HepG2 (cell line): Measurements from ENCODE around the gene PMFBP1. TPM values are rescaled to one million over a fixed set of nuclear protein-coding genes. Genes with fewer than 3 reads are reported as not detected.

Experiments used
- CEBPG ChIP-seq: IDR thresholded peaks from 2 replicates; pipeline ENCODE4 v1.6.1; 2016
- FOSL2 ChIP-seq: sonication (generic); formaldehyde crosslinking; IDR thresholded peaks from 2 replicates; pipeline ENCODE4 v1.4.0; 2020; ENCODE audit warnings: missing genetic modification reagents
- IRF2 ChIP-seq: IDR thresholded peaks from 2 replicates; pipeline ENCODE4 v1.6.1; 2018; ENCODE audit warnings: missing genetic modification reagents, missing compliant biosample characterization
- JUND ChIP-seq: sonication (generic); formaldehyde crosslinking; IDR thresholded peaks from 2 replicates; pipeline ENCODE4 v1.8.0; 2022; ENCODE audit warnings: mild to moderate bottlenecking, missing genetic modification reagents
- KAT8 ChIP-seq: IDR thresholded peaks from 2 replicates; pipeline ENCODE4 v1.6.1; 2016; ENCODE audit warnings: missing genetic modification reagents, missing compliant biosample characterization
- MAZ ChIP-seq, 2 experiments: sonication (generic) in 1 of 2; formaldehyde crosslinking in 1 of 2; IDR thresholded peaks; 2 replicates each; pipeline versions ENCODE4 v1.5.0 to v1.6.1; 2012 to 2020; ENCODE audit warnings: low read depth in 2 of 2, mild to moderate bottlenecking in 2 of 2, borderline replicate concordance in 1 of 2, improper control_type of control experiment in 1 of 2, low read length in 1 of 2, missing genetic modification reagents in 1 of 2, moderate library complexity in 1 of 2
- MIXL1 ChIP-seq: IDR thresholded peaks from 2 replicates; pipeline ENCODE4 v1.6.1; 2016
- SOX6 ChIP-seq, 2 experiments: fragments of 450-650 bp in 1 of 2; sonication (generic) in 1 of 2; formaldehyde crosslinking in 1 of 2; IDR thresholded peaks; 2 replicates each; pipeline versions ENCODE4 v1.4.0 to v1.6.1; 2017 to 2020; ENCODE audit warnings: antibody characterized with exemption in 1 of 2, mild to moderate bottlenecking in 1 of 2, missing genetic modification reagents in 1 of 2
- YEATS4 ChIP-seq: sonication (generic); formaldehyde crosslinking; IDR thresholded peaks from 2 replicates; pipeline ENCODE4 v1.4.0; 2020; ENCODE audit warnings: missing genetic modification reagents, borderline replicate concordance
- ZNF282 ChIP-seq: fragments of 450-650 bp; IDR thresholded peaks from 2 replicates; pipeline ENCODE4 v1.6.1; 2018; ENCODE audit not compliant: partially characterized antibody
- ZNF326 ChIP-seq: sonication (generic); formaldehyde crosslinking; IDR thresholded peaks from 2 replicates; pipeline ENCODE4 v1.4.0; 2020; ENCODE audit warnings: missing genetic modification reagents, borderline replicate concordance
- ZNF432 ChIP-seq: sonication (generic); formaldehyde crosslinking; IDR thresholded peaks from 2 replicates; pipeline ENCODE4 v1.5.0; 2020; ENCODE audit warnings: missing genetic modification reagents, mild to moderate bottlenecking, borderline replicate concordance
- ZNF441 ChIP-seq: sonication (generic); formaldehyde crosslinking; IDR thresholded peaks from 2 replicates; pipeline ENCODE4 v1.7.0; 2021; ENCODE audit warnings: missing genetic modification reagents, borderline replicate concordance
- ZNF484 ChIP-seq: sonication (generic); formaldehyde crosslinking; IDR thresholded peaks from 2 replicates; pipeline ENCODE4 v1.5.1; 2020; ENCODE audit warnings: mild to moderate bottlenecking, low read depth, missing genetic modification reagents, borderline replicate concordance
- ZNF567 ChIP-seq: sonication (generic); formaldehyde crosslinking; IDR thresholded peaks from 2 replicates; pipeline ENCODE4 v1.8.1; 2023; ENCODE audit warnings: mild to moderate bottlenecking, missing genetic modification reagents, borderline replicate concordance
- polyA plus RNA-seq, 8 experiments: library from polyadenylated mRNA; depleted of rRNA in 3 of 8; stranded (reverse) in 7 of 8; unstranded in 1 of 8; fragments of >200 nt; fragmentation: Illumina TruSeq in 4 of 8; extraction: Trizol in 4 of 8; gene quantifications; 2 replicates each; pipeline versions ENCODE4 v1.2.1 to v1.2.3, GENCODE V29; 2011 to 2016; ENCODE audit warnings: low read depth in 4 of 8, missing spikeins in 1 of 8, mixed read lengths in 1 of 8; ENCODE audit not compliant: insufficient read depth in 1 of 8
- total RNA-seq, 5 experiments: library from RNA; depleted of rRNA; stranded (reverse); fragments of >200 nt; fragmentation: Illumina TruSeq; extraction: Trizol; gene quantifications; 2 replicates each; pipeline ENCODE4 v1.2.3, GENCODE V29; 2016; ENCODE audit warnings: low read depth in 1 of 5
- TF ChIP-seq, protein P1 (sequence below): sonication (generic); formaldehyde crosslinking; IDR thresholded peaks from 2 replicates; pipeline ENCODE4 v1.4.0; 2020; ENCODE audit warnings: missing genetic modification reagents, mild to moderate bottlenecking, borderline replicate concordance
- TF ChIP-seq, protein P2 (sequence below), 2 experiments: fragments of 450-650 bp in 1 of 2; sonication (generic) in 1 of 2; formaldehyde crosslinking; IDR thresholded peaks; 2 replicates each; pipeline versions ENCODE4 v1.5.0 to v1.8.0; 2020 to 2022; ENCODE audit warnings: mild to moderate bottlenecking in 1 of 2, missing genetic modification reagents in 1 of 2
- TF ChIP-seq, protein P3 (sequence below), 2 experiments: sonication (generic) in 1 of 2; formaldehyde crosslinking in 1 of 2; IDR thresholded peaks; 2 replicates each; pipeline versions ENCODE4 v1.5.1 to v1.6.1; 2011 to 2020; ENCODE audit warnings: borderline replicate concordance in 1 of 2, low read depth in 1 of 2, low read length in 1 of 2, mild to moderate bottlenecking in 1 of 2, missing genetic modification reagents in 1 of 2, moderate library complexity in 1 of 2

Gene PMFBP1
- total and polyA plus RNA-seq, 2 of the 13 experiments (the other 11 are each of a cell fraction or from before 2014, with no cell fraction given), result 1.9 to 3.8 TPM

DNA sequence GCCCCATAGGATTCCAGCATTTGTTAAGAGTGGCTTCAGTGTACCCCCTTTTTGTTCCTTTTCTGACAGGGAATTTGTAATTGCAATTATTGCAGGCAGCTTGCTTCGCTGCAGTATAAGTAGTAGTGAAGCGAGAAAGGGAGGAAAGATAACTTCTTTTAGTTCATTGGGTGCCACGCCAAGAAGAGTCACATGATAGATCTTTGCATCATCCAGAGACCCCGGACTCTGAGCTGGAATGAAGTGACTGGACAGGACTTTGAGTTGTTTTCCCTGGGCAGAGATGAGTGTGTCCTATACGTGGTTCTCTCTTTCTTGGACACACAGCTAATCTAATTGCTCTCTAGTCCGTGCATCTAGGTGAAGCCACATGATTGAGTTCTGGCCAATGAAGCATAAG is 44.8 kb upstream of the PMFBP1 start (continued):
- TF ChIP-seq ZNF432 (CRISPR knock-in tag) (no peak), ZNF282 (no peak), FOSL2 (CRISPR knock-in tag) (peak; percentile 56), KAT8 (peak; percentile 49; the same call in 1 of the 2 replicates), ZNF567 (no peak), YEATS4 (CRISPR knock-in tag) (no peak), IRF2 (CRISPR knock-in tag) (0 out of 2 replicates have a peak, but pooled peaks have one; percentile 21), ZNF441 (CRISPR knock-in tag) (0 out of 2 replicates have a peak, but pooled peaks have one; percentile 55), ZNF326 (CRISPR knock-in tag) (no peak), CEBPG (peak; percentile 85), MIXL1 (peak; percentile 74), JUND (CRISPR knock-in tag) (no peak), ZNF484 (CRISPR knock-in tag) (no peak), MAZ (IDR thresholded peaks at IDR 0.05; ENCODE audit: borderline replicate concordance, low read depth, low read length) (no peak), MAZ (CRISPR knock-in tag; IDR thresholded peaks at IDR 0.05; ENCODE audit: low read depth) (no peak), SOX6 (IDR thresholded peaks at IDR 0.05) (no peak), SOX6 (CRISPR knock-in tag; IDR thresholded peaks at IDR 0.05) (peak; percentile 49; the same call in 1 of the 2 replicates)
- TF ChIP-seq, protein P1, sequence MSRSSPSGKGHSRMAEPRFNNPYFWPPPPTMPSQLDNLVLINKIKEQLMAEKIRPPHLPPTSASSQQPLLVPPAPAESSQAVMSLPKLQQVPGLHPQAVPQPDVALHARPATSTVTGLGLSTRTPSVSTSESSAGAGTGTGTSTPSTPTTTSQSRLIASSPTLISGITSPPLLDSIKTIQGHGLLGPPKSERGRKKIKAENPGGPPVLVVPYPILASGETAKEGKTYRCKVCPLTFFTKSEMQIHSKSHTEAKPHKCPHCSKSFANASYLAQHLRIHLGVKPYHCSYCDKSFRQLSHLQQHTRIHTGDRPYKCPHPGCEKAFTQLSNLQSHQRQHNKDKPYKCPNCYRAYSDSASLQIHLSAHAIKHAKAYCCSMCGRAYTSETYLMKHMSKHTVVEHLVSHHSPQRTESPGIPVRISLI (CRISPR knock-in tag), result no peak
- TF ChIP-seq, protein P2, sequence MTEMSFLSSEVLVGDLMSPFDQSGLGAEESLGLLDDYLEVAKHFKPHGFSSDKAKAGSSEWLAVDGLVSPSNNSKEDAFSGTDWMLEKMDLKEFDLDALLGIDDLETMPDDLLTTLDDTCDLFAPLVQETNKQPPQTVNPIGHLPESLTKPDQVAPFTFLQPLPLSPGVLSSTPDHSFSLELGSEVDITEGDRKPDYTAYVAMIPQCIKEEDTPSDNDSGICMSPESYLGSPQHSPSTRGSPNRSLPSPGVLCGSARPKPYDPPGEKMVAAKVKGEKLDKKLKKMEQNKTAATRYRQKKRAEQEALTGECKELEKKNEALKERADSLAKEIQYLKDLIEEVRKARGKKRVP (CRISPR knock-in tag; IDR thresholded peaks at IDR 0.05), result peak in 1 of 2 experiments; percentile 92; a peak in 2 of 4 replicates
- TF ChIP-seq, protein P3, sequence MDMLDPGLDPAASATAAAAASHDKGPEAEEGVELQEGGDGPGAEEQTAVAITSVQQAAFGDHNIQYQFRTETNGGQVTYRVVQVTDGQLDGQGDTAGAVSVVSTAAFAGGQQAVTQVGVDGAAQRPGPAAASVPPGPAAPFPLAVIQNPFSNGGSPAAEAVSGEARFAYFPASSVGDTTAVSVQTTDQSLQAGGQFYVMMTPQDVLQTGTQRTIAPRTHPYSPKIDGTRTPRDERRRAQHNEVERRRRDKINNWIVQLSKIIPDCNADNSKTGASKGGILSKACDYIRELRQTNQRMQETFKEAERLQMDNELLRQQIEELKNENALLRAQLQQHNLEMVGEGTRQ (IDR thresholded peaks at IDR 0.05; ENCODE audit: low read depth, low read length), result peak; percentile 61
- TF ChIP-seq, protein P3 (CRISPR knock-in tag; IDR thresholded peaks at IDR 0.05; ENCODE audit: borderline replicate concordance), result peak; percentile 87; the same call in 1 of the 2 replicates
- TF ChIP-seq, all 625 proteins: peak for 47
